ENCODE results near the gene TMEM42. TPM values are rescaled to one million over a fixed set of nuclear protein-coding genes. Genes with fewer than 3 reads are reported as not detected.

TMEM42 gene
- polyA plus RNA-seq, 1 donor from 2014 or later: 15.1 TPM

- no peaks in the 10 kb centered on the region for H3F3A ChIP-seq (ENCODE audit: insufficient read depth, low read length, poor library complexity, severe bottlenecking)
- TF ChIP-seq EP300 (conservative IDR thresholded peaks at IDR 0.05; ENCODE audit: poor library complexity, severe bottlenecking) (no peak), CTCF (IDR thresholded peaks at IDR 0.05; ENCODE audit: poor library complexity, severe bottlenecking) (no peak), REST (IDR thresholded peaks at IDR 0.05; ENCODE audit: borderline replicate concordance) (no peak), RAD21 (conservative IDR thresholded peaks at IDR 0.05) (no peak), MXI1 (conservative IDR thresholded peaks at IDR 0.05; ENCODE audit: poor library complexity, severe bottlenecking) (no peak), SMC3 (conservative IDR thresholded peaks at IDR 0.05; ENCODE audit: poor library complexity) (no peak), POLR2AphosphoS5 (IDR thresholded peaks at IDR 0.05) (no peak), EZH2 (IDR thresholded peaks at IDR 0.05; ENCODE audit: borderline replicate concordance, insufficient read depth, low read length, poor library complexity, severe bottlenecking) (no peak)
- no peak overlapping the region for H3K4me2 ChIP-seq (ENCODE audit: low read length)
- H3K9ac ChIP-seq (ENCODE audit: low read length): no peak overlapping the region
- H3K9me2 ChIP-seq (ENCODE audit: insufficient read depth, low read length): no peaks in the 10 kb centered on the region
- no peak overlapping the region for H2AFZ ChIP-seq (ENCODE audit: low read depth, low read length)
- H3K36me3 ChIP-seq (ENCODE audit: insufficient read depth, low read length): no peaks in the 10 kb centered on the region
- no peaks in the 10 kb centered on the region for H3K79me2 ChIP-seq (replicated peaks; ENCODE audit: insufficient read depth, low read length)
- H3K4me3 ChIP-seq (ENCODE audit: low read length): no peak overlapping the region
- H3K27ac ChIP-seq (ENCODE audit: low read length): no peak overlapping the region
- no peaks in the 10 kb centered on the region for H4K20me1 ChIP-seq (ENCODE audit: insufficient read depth)
- H3K9me3 ChIP-seq (ENCODE audit: low read length): no peaks in the 10 kb centered on the region
- H3K27me3 ChIP-seq (ENCODE audit: insufficient read depth, low read depth, low read length): no peaks in the 10 kb centered on the region
Observed at GRCh38 chr3:44835684-44836083, 26.0 kb upstream of the TMEM42 start.

GRCh38 chr3:44842376-44842775, 19.3 kb upstream of the TMEM42 start:
- TF ChIP-seq TAF1 (IDR thresholded peaks at IDR 0.05; ENCODE audit: low read depth) (no peak), POLR2AphosphoS5 (IDR thresholded peaks at IDR 0.05) (no peak), RAD21 (conservative IDR thresholded peaks at IDR 0.05) (no peak), EZH2 (IDR thresholded peaks at IDR 0.05; ENCODE audit: borderline replicate concordance, insufficient read depth, low read length, poor library complexity, severe bottlenecking) (no peak), EP300 (conservative IDR thresholded peaks at IDR 0.05; ENCODE audit: poor library complexity, severe bottlenecking) (no peak), REST (IDR thresholded peaks at IDR 0.05; ENCODE audit: borderline replicate concordance) (no peak), MXI1 (conservative IDR thresholded peaks at IDR 0.05; ENCODE audit: poor library complexity, severe bottlenecking) (no peak), CTCF (IDR thresholded peaks at IDR 0.05; ENCODE audit: poor library complexity, severe bottlenecking) (no peak), SMC3 (conservative IDR thresholded peaks at IDR 0.05; ENCODE audit: poor library complexity) (no peak)
- H3K9me2 ChIP-seq (ENCODE audit: insufficient read depth, low read length): no peaks in the 10 kb centered on the region
- no peak overlapping the region for H2AFZ ChIP-seq (ENCODE audit: low read depth, low read length)
- H3K9me3 ChIP-seq (ENCODE audit: low read length): no peaks in the 10 kb centered on the region
- H3K4me3 ChIP-seq (ENCODE audit: low read length): no peak overlapping the region
- no peaks in the 10 kb centered on the region for H3K36me3 ChIP-seq (ENCODE audit: insufficient read depth, low read length)
- H3K27ac ChIP-seq (ENCODE audit: low read length): no peak overlapping the region
- no peaks in the 10 kb centered on the region for H3F3A ChIP-seq (ENCODE audit: insufficient read depth, low read length, poor library complexity, severe bottlenecking)
- H3K9ac ChIP-seq (ENCODE audit: low read length): no peak overlapping the region
- H3K4me2 ChIP-seq (ENCODE audit: low read length): no peak overlapping the region
- H3K27me3 ChIP-seq (ENCODE audit: insufficient read depth, low read depth, low read length): no peaks in the 10 kb centered on the region
- H4K20me1 ChIP-seq (ENCODE audit: insufficient read depth): no peaks in the 10 kb centered on the region
- no peaks in the 10 kb centered on the region for H3K79me2 ChIP-seq (replicated peaks; ENCODE audit: insufficient read depth, low read length)
